ENCODE measurements around the gene BID.

Gene BID

DNA sequence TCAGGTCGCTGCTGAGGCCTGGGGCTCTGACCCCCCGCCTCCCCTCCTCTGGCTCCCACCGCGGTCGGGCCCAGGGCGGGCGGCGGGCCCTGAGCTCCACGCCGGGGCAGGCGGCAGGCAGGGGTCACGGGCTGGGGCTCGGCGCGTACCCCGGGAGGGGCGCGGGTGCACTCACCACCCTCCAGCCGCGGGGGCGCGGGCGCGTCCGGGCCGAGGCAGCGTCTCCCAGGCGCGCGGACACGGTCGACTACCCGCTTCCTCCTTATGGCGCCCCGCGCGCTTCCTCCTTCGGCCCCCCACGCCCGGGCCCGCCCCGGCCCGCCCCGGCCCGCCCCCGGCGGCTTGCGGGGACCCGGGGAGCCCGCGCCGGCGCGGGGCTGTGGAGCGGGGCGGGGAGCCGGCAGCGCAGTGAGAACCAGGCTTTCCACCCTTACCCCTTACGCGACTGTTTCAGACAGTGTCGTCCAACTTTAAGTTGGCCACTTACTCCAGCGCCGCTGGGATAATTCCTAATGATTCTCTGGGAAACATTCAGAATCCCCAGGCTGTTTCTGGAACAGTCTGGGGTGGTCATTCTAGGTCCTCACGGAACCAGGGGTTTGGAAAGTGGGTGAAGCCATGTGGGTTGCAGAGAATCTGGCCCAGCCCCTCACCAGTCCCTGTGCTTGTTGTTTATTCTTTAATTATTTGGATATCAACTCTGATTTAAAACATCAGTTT, at the start of gene BID:
Gene BID (minus strand): TSS at position 264 of the 720 bp plus-strand sequence. CDS start 24,353 bp downstream, outside the sequence.
- FAIRE-seq = no peak

DNA sequence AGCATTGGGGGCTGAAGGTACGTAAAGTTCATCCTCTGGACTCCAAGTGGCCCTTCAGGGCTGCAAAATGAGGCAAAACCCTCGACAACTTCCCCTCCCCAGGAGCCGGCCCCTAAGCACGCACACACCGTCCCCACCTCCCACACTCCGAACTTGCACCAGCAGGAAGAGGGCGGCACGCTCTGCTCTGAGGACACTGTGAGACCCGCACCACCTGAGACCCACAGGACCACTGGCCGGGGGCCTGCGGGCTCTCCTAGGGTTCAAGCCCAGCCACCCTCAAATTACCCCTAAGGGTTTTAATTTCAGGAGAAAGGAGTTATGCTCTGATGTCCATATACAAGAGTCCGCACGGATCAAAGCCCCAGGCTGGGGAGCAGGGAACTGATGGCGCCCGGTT, 49.7 kb upstream of the BID start:
- no peak for FAIRE-seq
- DNase-seq (ENCODE audit: low spot score) = no peak

More for the DNA sequence above, at the start of gene BID:
- no peak for DNase-seq (ENCODE audit: low spot score)

DNA sequence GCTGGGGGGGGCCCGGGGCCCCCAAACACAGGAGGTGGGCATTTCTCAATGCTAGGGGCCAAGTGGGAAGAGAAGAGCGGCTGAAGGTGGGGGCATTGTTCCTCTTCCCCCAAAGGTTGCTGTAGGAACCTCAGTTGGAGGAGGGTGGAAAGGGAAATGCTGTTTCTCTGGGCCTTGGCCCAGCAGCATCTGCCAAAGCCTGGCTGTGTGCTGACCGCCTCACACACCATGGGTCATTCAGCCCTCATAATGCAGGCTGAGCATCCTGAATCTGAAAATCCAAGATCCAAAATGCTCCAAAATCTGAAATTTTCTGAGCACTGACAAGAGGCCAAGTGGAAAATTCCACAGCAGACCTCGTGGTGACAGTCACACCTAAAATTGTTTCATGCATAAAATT, 49.0 kb upstream of the BID start:
- DNase-seq (ENCODE audit: low spot score) = no peak
- no peak for FAIRE-seq

DNA sequence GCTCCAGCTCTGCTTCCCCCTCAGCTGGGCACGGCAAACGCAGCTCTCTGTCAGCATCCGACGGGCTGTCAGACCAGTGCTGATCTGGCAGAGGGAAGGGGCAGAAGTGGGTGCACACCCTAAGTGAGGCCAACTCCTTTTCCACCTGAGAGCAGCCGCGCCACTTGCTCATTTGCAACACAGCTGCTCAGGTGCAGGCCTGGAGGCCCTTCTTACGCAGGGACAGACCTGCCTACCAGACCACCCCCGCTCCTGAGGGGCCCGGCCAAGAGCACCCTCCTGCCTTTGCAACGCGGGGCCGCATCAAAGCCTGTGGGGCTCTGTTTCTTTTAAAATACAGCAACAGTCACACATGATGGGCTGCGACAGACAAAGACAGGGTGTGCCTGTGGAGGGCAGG, 47.8 kb upstream of the BID start:
- DNase-seq (ENCODE audit: low spot score) = no peak
- FAIRE-seq = no peak

DNA sequence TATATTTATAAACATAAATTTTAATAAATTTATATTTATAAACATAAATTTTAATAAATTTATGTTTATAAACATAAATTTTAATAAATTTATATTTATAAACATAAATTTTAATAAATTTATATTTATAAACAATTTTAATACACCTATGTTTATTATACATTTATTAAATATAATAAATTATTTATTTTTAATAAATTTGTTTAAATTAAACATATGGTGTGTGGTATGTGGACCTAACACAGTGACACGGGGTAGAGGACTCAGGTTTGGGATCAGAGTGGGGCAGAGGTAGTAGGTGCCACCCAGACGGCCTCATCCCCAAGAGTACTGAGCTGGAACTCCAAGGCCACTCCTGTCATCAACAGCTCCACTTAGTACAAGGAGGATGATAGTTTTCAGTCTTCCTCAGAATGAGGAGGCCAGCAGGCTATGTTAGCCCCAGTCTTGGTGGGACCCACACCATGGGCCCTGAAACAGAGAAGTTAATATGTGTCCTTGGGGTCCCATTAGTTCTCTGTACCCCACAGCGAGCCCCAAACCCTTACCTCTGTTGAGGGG, 46.7 kb upstream of the BID start:
- FAIRE-seq (peak; percentile 99), DNase-seq (ENCODE audit: low spot score) (no peak)

DNA sequence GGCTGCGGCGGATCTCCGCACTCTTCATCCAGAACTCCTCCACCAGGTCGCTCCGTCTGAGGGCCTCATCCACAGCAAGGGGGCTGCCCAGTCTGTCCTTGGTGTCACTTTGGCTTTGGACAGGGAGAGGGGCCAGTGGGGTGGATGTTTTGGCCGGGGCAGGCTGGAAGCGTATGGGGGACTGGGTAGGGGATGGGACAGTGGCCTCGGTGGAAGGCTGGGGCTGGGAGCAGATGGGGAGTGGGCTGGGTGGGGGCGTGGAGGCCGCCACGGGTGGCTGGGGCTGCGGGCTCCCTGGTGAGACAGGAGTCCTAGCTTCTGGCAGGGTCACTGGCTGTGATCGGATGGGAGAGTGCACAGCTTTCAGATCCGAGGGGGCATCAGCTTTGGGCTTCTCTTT, 44.4 kb upstream of the BID start:
- DNase-seq (ENCODE audit: low spot score) = no peak
- no peak for FAIRE-seq

DNA sequence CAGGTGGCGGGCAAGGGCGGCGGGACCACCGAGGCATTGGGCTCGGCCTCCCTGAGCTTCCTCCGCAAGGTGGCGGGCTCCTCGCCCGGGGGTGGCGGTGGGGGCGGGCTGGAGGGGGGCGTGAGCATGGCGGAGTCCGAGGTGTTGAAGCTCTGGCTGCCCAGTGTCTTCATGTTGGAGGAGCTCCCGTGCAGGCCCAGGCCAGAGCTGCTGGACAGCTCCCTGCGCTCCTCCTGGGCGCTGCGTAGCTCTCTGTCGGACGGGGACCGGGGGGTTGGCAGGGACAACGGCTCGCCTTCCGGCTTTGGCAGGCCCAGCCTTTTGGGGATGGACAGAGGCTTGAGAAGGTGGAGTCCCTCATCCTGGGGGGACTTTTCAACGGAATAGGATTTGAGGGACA, 43.9 kb upstream of the BID start:
- no peak for FAIRE-seq
- no peak for DNase-seq (ENCODE audit: low spot score)

DNA sequence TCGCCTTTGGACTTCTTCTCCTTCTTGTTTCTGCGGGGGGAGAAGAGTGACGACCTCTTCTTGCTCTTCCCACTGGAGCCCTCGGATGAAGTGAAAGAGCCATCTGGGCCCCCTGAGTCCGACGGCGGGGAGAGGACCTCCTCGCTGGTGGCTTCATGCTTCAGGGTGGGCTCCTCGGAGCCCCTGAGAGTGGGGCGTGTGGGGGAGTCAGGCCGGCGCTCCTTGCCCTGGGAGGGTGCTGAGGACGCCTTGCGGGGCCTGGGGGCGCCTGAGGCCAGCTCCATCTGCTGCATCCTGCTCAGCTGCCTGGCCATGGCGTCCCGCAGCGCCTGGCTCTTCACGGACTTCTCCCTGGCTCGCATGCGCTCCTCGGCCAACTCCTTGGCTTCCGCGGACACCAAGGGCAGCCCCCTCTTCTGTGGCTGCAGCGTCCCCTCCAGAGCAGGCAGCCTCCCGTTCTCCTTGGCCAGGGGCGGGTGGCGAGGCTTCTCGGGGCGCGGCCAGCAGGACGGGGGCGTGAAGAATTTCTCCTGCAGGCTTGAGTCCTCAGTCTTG, 43.3 kb upstream of the BID start:
- FAIRE-seq = no peak
- no peak for DNase-seq (ENCODE audit: low spot score)

DNA sequence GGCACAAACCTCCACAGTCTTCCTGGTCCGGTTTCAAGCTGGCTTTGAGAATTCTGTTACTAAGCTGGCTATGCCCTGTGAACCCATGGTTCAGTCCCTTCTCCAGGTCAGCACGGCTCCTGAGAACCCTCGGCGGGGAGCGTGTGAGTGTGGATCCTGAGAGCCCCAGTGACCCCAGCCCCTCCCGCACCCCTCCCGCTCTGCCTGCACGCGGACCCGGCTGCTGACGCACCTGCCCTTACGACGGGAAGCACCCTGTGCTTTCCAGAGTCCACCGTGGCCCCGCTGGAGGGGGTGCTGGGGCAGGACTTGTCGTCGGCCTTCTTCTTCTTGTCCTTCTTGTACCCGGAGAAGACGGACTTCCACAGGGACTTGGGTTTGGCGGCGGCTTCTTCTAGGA, 42.8 kb upstream of the BID start:
- FAIRE-seq (no peak), DNase-seq (ENCODE audit: low spot score) (no peak)

DNA sequence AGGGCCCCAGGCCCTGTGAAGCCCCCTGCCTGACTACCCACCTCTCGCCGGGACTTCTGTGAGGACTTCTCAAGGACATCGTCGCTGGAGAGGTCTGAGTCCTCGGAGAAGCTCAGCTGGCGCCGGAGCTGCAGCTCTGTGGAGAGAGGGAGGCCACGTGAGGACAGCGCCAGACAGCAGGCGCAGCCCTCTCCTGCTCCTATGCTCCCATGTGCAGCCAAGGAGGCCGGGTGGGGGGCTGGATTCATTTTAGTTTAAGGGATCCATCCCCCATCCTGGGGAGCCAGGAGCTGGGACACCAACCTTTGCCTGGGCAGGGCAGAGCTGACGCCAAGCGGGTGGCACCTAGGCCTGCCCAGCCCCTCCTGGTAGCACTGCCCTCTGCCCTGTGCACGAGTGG, 42.4 kb upstream of the BID start:
- DNase-seq (ENCODE audit: low spot score) = no peak
- FAIRE-seq = no peak

DNA sequence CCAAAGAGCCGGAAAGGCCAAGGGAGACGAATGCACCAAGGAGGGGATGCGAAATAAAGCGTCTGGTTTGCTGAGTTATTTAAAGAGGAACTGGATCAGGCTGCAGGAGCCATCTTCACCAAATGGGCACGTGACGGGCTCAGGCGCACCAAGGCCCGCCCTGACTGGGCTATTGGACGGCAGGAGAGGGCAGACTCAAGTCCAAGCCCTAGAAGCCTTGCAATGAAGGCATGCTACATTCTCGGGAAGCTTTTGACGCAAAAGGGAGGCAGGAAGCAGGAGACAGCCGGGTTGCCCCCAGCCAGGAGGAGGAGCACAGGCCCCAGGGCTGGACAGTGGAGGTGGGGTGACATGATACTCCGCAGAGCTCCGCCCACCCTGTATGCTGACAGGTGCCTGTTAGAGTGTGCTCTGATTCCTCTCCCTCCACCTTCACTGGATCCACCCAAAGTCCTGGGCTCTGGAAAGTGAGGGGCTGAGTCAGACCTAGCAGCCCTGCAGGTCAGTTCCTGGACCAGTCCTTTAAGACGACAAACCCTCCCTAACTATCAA, 41.5 kb upstream of the BID start:
- FAIRE-seq (no peak), DNase-seq (ENCODE audit: low spot score) (no peak)

DNA sequence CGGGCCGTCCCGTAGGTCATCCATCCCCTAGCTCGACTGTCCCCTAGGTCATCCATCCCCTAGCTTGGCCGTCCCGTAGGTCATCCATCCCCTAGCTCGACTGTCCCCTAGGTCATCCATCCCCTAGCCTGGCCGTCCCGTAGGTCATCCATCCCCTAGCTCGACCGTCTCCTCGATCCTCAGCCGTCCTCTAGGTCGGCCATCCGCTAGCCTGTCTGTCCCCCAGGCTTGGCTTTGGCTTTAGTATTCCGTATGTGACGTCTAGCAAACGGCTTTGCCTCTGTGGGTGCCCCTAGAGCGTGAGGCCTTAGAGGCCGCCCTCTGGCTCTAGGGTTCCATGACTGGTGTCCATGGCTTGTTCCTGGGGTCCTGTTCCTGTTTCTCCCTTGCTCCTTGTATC, 40.6 kb upstream of the BID start:
- FAIRE-seq (no peak), DNase-seq (ENCODE audit: low spot score) (no peak)

DNA sequence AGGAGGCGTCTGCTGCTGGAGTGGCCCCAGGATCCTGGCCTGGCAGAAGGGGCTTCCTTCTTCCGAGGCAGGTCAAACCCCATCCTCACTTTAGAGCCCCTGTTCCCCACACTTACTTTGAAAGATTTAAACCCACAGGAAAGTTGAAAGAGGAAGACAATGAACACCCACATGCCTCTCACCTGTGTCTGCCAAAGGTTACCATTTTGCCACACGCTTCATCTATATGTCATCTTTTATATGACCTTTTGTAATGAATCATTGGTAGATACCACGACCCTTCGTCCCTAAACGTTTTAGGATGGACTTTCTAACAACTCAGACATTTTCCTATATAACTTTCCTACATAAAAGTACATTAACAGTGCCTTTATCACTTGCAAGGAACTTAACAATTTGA, 39.8 kb upstream of the BID start:
- DNase-seq (ENCODE audit: low spot score) (no peak), FAIRE-seq (no peak)

DNA sequence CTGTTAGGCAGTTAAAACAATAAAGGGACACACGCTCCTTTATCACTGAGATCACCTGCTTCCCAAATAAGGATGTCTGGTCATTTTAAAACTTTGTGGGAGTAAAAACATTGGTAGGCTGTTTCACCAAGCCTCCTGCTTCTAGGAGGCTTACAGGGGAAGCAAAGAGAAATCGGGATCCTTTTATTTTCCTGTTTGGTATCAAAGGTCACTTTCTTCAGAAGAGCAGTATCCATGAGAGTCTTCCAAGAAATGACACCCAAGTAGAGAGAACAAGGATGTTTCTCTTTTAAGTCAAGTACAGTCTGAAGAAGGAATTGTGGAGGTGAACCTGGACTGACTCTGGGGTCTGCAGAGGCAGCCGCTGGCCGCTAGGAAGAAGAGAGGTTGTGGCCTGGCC, 36.9 kb upstream of the BID start:
- FAIRE-seq (no peak), DNase-seq (ENCODE audit: low spot score) (no peak)

DNA sequence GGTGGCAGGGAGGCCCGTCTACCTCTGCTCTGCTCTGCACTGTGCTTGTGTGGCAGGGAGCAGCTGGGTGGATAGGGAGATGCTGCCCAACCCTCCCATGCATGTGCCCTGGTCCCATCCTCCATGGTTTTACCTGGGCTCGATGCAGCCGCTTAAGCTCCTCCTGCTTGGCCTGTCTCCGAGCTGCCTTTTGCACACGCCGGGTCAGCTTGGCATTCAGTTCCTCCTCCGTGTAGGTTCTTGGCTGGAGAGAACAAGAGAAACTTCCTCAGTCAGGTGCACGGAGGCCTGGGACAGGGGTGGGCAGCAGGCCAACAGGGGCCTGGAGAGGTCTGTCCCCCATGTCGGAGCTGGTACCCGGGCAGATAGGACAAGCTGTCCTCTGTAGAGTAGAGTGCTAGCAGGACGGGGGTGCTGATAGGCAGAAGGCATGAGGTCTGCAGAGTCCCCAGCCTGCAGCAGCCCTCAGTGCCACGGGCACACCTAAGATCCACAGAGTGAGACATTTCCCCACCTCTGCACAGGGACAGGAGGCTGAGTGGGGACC, 36.4 kb upstream of the BID start:
- no peak for FAIRE-seq
- DNase-seq (ENCODE audit: low spot score) = no peak

DNA sequence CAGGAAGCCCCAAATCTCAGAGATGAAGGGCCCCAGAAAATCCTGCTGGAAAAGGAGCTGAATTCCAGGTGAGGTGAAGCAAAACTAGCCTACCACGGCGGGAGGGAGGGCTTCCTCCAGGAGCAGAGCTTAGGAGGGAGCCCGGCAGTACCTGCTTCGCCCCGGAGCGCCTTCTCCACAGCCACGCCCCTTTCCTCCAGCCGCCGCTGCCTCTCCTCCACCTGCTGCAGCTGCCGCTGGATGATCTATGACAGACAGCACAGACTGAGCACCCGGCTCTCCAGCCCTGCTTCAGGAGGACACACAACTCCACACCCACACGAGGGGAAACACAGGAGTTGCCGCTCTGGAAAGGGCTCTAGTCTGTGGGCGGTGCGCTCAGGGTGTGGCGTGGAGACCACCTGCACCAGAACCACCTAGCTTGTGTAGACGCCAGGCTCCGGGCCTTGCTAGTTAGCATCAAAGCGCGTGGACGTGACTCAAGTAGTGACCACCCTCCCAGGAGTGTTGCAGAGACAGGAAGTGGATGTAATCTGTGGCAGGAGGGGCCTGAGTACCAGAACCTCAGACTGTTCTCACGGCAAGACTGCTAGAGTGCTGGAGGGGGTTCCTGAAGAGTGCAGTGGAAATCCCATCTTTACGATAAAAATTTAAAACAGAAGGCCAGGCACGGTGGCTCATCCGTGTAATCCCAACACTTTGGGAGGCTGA, 34.6 kb upstream of the BID start:
- no peak for FAIRE-seq
- DNase-seq (ENCODE audit: low spot score) = no peak

DNA sequence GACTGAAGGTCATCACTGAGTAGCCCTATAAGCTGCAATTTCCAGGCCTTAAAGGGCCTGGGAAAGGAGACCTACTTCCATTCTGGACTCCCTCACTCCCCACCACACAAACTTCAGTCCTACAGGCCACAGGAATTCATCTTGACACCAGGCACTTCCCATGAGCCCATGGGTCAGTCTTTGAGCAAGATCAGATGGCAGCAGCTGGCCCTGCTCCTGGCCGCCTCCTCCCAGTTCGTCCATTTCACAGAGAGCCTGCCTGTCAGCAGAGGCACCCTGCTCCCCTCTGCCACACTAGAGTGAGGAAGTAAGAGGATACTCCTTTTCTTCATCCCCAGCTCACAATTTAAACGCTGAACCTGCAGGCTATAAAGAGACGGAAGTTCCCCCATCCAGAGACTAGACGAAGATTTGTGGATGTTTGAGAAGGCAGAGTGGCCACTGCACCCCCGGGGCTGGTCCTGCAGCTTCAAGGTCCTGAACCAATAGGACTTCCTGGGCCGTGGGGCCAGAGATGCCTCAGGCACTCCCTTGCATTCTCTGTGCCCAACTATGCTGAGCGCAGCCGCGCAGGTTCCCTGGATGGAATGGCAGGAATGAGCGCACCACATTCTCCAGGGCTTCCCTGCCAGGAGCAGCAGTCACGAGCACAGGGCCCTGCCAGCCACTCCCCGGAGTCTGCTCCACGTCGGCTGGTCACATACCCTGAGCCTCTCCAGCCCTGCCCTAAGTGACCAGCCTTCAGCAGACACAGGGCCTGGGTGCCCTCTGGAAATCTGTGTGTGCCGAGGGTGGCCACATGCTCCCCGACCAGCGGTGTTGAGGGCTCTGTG, 33.5 kb upstream of the BID start:
- no peak for DNase-seq (ENCODE audit: low spot score)
- no peak for FAIRE-seq

DNA sequence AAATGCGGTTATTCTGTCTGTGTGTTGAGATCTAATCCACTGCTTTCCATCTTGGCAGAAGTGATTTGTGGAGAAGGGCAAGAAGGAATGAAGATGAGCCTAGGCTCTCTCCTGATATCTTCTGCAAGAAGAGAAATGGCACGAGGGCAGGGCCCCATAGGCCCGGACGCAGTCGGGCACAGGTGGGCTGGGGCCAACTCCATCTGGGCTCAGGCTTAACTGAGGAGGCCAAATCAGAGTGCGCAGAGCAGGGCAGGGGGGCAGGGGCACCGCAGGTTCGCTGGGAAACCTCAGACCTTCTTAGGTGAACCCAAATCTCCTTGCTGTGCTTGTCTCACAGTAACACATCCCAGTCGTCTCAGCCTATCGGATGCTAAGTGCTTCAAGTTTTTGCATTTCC, 32.8 kb upstream of the BID start:
- no peak for DNase-seq (ENCODE audit: low spot score)

DNA sequence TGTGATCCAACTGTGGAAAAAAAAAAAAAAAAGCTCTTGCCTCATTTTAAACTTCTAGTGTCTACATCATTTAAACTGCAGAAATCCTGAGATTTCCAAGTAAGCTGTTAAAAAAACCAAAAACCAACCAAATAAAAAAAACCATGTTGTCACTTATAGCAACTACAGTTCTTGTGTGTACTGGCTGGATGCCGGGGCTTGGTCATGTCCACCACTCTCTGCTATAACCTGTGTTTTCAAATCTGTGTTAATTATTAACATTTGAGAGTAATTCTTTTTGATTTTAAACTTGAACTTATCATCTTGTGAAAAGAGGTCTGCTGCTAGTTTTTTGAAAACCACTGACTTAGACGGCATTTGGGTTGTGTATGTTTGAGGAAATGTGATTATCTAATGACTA, 32.2 kb upstream of the BID start:
- DNase-seq (ENCODE audit: low spot score) (no peak), FAIRE-seq (no peak)

More for the DNA sequence above, 32.8 kb upstream of the BID start:
- FAIRE-seq = no peak

DNA sequence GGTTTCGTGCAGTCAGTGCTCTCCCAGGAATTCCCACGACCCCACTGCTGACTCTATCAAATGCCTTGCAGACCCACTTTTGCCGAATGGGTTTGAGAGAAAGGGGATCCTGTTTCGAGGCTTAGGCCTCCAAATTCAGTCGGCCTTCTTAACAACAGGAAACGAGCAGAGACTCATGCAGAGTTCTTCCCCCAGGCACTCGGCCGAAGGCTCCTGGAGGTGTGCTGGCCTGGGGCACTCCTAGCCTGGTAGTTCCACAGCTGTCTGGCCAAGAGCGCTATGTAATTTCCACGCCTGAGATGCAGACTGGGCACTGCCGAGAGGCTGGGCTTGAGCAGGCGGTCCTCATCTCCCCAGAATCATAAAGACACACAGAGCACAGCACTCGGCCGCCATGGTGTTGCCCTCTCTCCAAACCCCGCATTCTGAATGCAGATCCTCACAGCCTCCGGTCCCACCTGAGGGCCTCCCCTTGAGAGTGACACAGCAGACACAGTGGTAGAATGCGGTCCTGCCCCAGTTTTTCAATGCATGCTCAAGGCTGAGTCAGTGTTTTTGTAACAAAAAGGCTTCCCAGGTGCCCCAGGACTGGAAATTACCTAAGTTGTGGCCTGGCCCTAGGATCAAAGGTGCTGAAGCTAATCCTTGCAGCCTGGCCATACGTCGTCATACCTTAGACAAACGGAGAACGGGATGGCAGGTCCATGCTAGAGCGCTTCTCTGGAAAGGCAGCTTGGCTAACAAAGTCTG, 30.2 kb upstream of the BID start:
- FAIRE-seq (no peak), DNase-seq (ENCODE audit: low spot score) (no peak)

Measured in RCC 7860 (cell line).